CD14-positive monocyte (primary cell): Measurements from ENCODE around the gene FBLIM1. TPM values are rescaled to one million over a fixed set of nuclear protein-coding genes. Genes with fewer than 3 reads are reported as not detected.
A peak's percentile ranks its signal among the peaks of the same experiment; 100 is the strongest.

ENCODE experiments used
- DNase-seq, 3 donors: peaks; one replicate each; pipeline ENCODE4 v3.0.0-alpha.2; 2011 to 2022
- H2AFZ ChIP-seq: 2 replicates; pipeline ENCODE4 v1.6.0; 2012; ENCODE audit warnings: mild to moderate bottlenecking, low read depth, low read length, inconsistent platforms; ENCODE audit not compliant: insufficient read depth, poor library complexity, severe bottlenecking
- H3K27ac ChIP-seq, 2 donors: 1 replicate in 1 of 2; 2 replicates in 1 of 2; pipeline ENCODE4 v1.5.1; 2012 to 2013; ENCODE audit warnings: low read length in 2 of 2, control low read depth in 1 of 2, inconsistent platforms in 1 of 2, low read depth in 1 of 2, mild to moderate bottlenecking in 1 of 2
- H3K27me3 ChIP-seq, 2 donors: one replicate each; pipeline versions ENCODE4 v1.6.0 to v1.6.1; 2011 to 2013; ENCODE audit warnings: low read length in 2 of 2; ENCODE audit not compliant: control insufficient read depth in 2 of 2, insufficient read depth in 2 of 2
- H3K36me3 ChIP-seq, 2 donors: replicated peaks in 1 of 2; 1 replicate in 1 of 2; 2 replicates in 1 of 2; pipeline versions ENCODE4 v1.5.1 to v1.6.1; 2012 to 2013; ENCODE audit warnings: low read length in 2 of 2, control low read depth in 1 of 2, inconsistent platforms in 1 of 2, mild to moderate bottlenecking in 1 of 2; ENCODE audit not compliant: insufficient read depth in 2 of 2, control insufficient read depth in 1 of 2
- H3K4me1 ChIP-seq, 2 donors: 1 replicate in 1 of 2; 2 replicates in 1 of 2; pipeline versions ENCODE4 v1.5.1 to v1.6.1; 2012 to 2013; ENCODE audit warnings: low read length in 2 of 2, control low read depth in 1 of 2, inconsistent platforms in 1 of 2, mild to moderate bottlenecking in 1 of 2, moderate library complexity in 1 of 2; ENCODE audit not compliant: insufficient read depth in 2 of 2, control insufficient read depth in 1 of 2
- H3K4me2 ChIP-seq: replicated peaks from 2 replicates; pipeline ENCODE3; 2012; ENCODE audit warnings: low read length, moderate library complexity, mild to moderate bottlenecking; ENCODE audit not compliant: poor library complexity, severe bottlenecking; ENCODE audit errors: extremely low read depth
- H3K4me3 ChIP-seq, 3 experiments: fragments of 200-600 bp in 1 of 3; sonication (generic) in 1 of 3; replicated peaks in 1 of 3; 1 replicate in 2 of 3; 2 replicates in 1 of 3; pipeline ENCODE4 v1.5.1; 2011 to 2013; ENCODE audit warnings: low read length in 3 of 3, mild to moderate bottlenecking in 3 of 3, control low read depth in 2 of 3, low read depth in 2 of 3, inconsistent platforms in 1 of 3, moderate library complexity in 1 of 3
- H3K79me2 ChIP-seq: 2 replicates; pipeline ENCODE4 v1.6.0; 2012; ENCODE audit warnings: mild to moderate bottlenecking, control low read depth, inconsistent platforms, low read length, moderate library complexity; ENCODE audit not compliant: insufficient read depth
- H3K9ac ChIP-seq: 2 replicates; pipeline ENCODE4 v1.6.0; 2017; ENCODE audit warnings: low read length, mild to moderate bottlenecking; ENCODE audit not compliant: insufficient read depth, poor library complexity, severe bottlenecking
- H3K9me3 ChIP-seq, 2 donors: replicated peaks in 1 of 2; 1 replicate in 1 of 2; 2 replicates in 1 of 2; pipeline versions ENCODE4 v1.5.1 to v1.6.1; 2012 to 2013; ENCODE audit warnings: low read length in 2 of 2, control low read depth in 1 of 2; ENCODE audit not compliant: control insufficient read depth in 1 of 2, insufficient read depth in 1 of 2
- H4K20me1 ChIP-seq: 2 replicates; pipeline ENCODE4 v1.6.0; 2012; ENCODE audit warnings: mild to moderate bottlenecking, low read length, control low read depth, moderate library complexity; ENCODE audit not compliant: insufficient read depth
- H3K27ac Mint-ChIP-seq, 7 donors: one replicate each; pipeline ENCODE4 v1.8.0; 2020; ENCODE audit warnings: mild to moderate bottlenecking in 7 of 7, mixed read lengths in 7 of 7, moderate library complexity in 6 of 7, inconsistent platforms in 2 of 7
- H3K27me3 Mint-ChIP-seq, 3 donors: one replicate each; pipeline ENCODE4 v1.8.0; 2021 to 2022; ENCODE audit warnings: low read depth in 3 of 3, mild to moderate bottlenecking in 3 of 3, mixed read lengths in 3 of 3, moderate library complexity in 3 of 3, inconsistent platforms in 1 of 3
- H3K36me3 Mint-ChIP-seq, 2 donors: one replicate each; pipeline ENCODE4 v1.8.0; 2020; ENCODE audit warnings: mixed read lengths in 2 of 2, inconsistent platforms in 1 of 2, mild to moderate bottlenecking in 1 of 2
- H3K4me1 Mint-ChIP-seq: one replicate; pipeline ENCODE4 v1.8.0; 2020; ENCODE audit warnings: mild to moderate bottlenecking, mixed read lengths
- H3K4me3 Mint-ChIP-seq, 2 donors: one replicate each; pipeline ENCODE4 v1.8.0; 2020; ENCODE audit warnings: mild to moderate bottlenecking in 2 of 2, mixed read lengths in 2 of 2, moderate library complexity in 1 of 2
- H3K9me3 Mint-ChIP-seq, 7 donors: one replicate each; pipeline ENCODE4 v1.8.0; 2020 to 2022; ENCODE audit warnings: mixed read lengths in 7 of 7, mild to moderate bottlenecking in 6 of 7, moderate library complexity in 6 of 7, inconsistent platforms in 2 of 7
- CTCF ChIP-seq: fragments of 200-600 bp; IDR thresholded peaks from one replicate; pipeline ENCODE4 v1.8.0; 2022; ENCODE audit warnings: antibody characterized with exemption, mild to moderate bottlenecking
- WGBS: methylation state at CpG from one replicate; pipeline ENCODE4 v1.1.5; 2013; ENCODE audit warnings: missing lambda C conversion rate; ENCODE audit not compliant: insufficient coverage; 5-methylcytosine and 5-hydroxymethylcytosine counted together
- intact Hi-C, 2 donors: fragments of 100-400 bp; cut with micrococcal nuclease; formaldehyde crosslinking; loops; one replicate each; pipeline versions ENCODE4 v1.15.0 to v1.15.1; 2023
- polyA plus RNA-seq, 3 donors: library from polyadenylated mRNA; depleted of rRNA in 1 of 3; unstranded in 2 of 3; stranded (reverse) in 1 of 3; fragments of 300-500 nt in 2 of 3; fragments of >200 nt in 1 of 3; fragmentation: Illumina TruSeq in 2 of 3; gene quantifications; 1 replicate in 2 of 3; 2 replicates in 1 of 3; pipeline ENCODE4 v1.2.3, GENCODE V29; 2012 to 2021

Gene FBLIM1
- polyA plus RNA-seq, 3 donors: not detected

GRCh38 chr1:15757575-15758342 lies 836 bp upstream of the FBLIM1 start:
- Histone ChIP-seq H3K27me3 (peaks cover 30 to 63% of the 10 kb centered on the region in 2 donors), H3K27ac (no peak overlapping the region), H3K4me1 (no peaks in the 10 kb centered on the region), H3K9ac (no peak overlapping the region), H3K36me3 (no peaks in the 10 kb centered on the region), H3K4me2 (no peak overlapping the region), H3K79me2 (no peaks in the 10 kb centered on the region), H3K9me3 (peaks cover 0 to 11% of the 10 kb centered on the region in 2 donors), H3K4me3 (no peak overlapping the region), H2AFZ (no peak overlapping the region), H4K20me1 (no peaks in the 10 kb centered on the region)
- Mint-ChIP-seq H3K4me1 (peaks cover 15% of the 10 kb centered on the region), H3K27me3 (peaks cover 70 to 82% (median 73%) of the 10 kb centered on the region in 3 donors), H3K27ac (peak overlapping the region in 2 of 7 donors; percentile 50 to 72), H3K9me3 (peaks cover 0 to 13% (median 5%) of the 10 kb centered on the region in 7 donors), H3K4me3 (peak overlapping the region in 1 of 2 donors; percentile 73), H3K36me3 (peaks cover 0 to 5% of the 10 kb centered on the region in 2 donors)
- DNase-seq: no peak
- TF ChIP-seq CTCF: no peak
- 16% methylated on average over 18 of the region's 24 CpGs for WGBS
- intact Hi-C loops: no loop called here

- Mint-ChIP-seq H3K4me3 (peak overlapping the region in 1 of 2 donors; percentile 65), H3K27ac (no peak overlapping the region), H3K9me3 (peaks cover 0 to 13% (median 5%) of the 10 kb centered on the region in 7 donors), H3K27me3 (peaks cover 70 to 90% (median 74%) of the 10 kb centered on the region in 3 donors), H3K4me1 (peaks cover 15% of the 10 kb centered on the region), H3K36me3 (peaks cover 0 to 5% of the 10 kb centered on the region in 2 donors)
- H3K27me3 ChIP-seq: peaks cover 30 to 63% of the 10 kb centered on the region in 2 donors
- no peaks in the 10 kb centered on the region for H3K79me2 ChIP-seq
- H3K4me3 ChIP-seq: no peak overlapping the region
- no peaks in the 10 kb centered on the region for H4K20me1 ChIP-seq
- WGBS: 2% methylated on average over 39 of the region's 58 CpGs
- H3K4me2 ChIP-seq: no peak overlapping the region
- no peaks in the 10 kb centered on the region for H3K4me1 ChIP-seq
- H3K36me3 ChIP-seq: no peaks in the 10 kb centered on the region
- no peak for TF ChIP-seq CTCF
- H2AFZ ChIP-seq: no peak overlapping the region
- peaks cover 0 to 11% of the 10 kb centered on the region in 2 donors for H3K9me3 ChIP-seq
- no peak overlapping the region for H3K27ac ChIP-seq
- no peak for DNase-seq
- intact Hi-C loops: no loop called here
- H3K9ac ChIP-seq: no peak overlapping the region
These were observed 512 bp downstream of the FBLIM1 start for GRCh38 chr1:15758953-15759661.
